ENCODE results near the gene SLC25A42. TPM values are rescaled to one million over a fixed set of nuclear protein-coding genes. Genes with fewer than 3 reads are reported as not detected.
"Not testable (repeated sequence)": the region's sequence is repeated elsewhere in the genome, so short reads cannot be mapped to it uniquely, and the experiment has no call there.

Gene SLC25A42
- polyA plus RNA-seq, 1 donor = 10.3 TPM

DNA sequence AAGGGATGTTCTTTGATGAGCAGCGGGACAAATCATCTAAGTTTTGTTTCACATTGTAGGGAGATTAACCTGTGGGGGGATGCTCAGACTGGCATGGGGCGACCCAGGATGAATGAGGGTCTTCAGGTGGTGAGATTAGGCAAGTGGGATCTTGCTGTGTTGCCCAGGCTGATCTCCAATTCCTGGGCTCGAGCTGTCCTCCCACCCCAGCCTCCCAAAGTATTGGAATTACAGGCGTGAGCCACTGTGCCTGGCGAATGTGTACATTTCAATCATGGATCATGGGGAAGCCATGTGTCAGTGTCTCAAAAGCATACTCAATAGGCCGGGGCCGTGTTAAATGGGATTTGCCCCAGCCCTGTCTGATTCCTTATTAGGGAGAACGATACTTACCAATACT, 8.1 kb downstream of the SLC25A42 start:
- no peak for DNase-seq

DNA sequence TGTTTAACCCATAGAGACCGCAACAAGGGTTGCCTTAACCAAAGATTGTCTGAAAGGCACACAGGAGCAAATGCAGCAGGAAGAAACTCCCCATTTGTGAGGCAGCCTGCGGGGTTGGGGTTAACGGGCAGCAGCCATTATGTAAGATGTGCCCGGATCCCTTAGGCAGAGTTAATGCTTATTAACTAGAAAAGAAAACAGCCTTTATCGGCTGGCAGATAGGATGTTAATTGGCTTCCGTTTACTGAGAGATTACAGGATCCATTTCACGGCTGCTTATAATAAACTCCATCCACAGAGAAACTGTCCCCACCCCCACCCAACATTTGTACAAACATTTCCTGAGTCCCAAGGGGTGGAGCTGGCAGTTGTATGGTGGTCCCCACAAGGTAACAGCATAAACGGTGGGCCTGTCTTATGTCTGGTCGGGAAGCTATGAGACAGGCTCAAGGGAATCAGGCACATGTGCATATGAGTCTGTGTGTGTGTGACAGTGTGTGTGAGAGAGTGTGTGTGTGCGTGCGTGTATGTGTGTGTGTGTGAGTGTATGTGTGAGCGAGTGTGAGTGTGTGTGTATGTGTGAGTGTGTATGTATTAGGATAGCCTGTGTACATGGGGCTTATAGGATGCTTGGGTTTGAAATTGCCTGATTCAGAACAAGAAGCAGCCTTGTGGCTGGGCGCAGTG, 10.5 kb downstream of the SLC25A42 start:
- no peak for DNase-seq

- DNase-seq = no peak
Observed at GRCh38 chr19:19075126-19075525, 11.3 kb downstream of the SLC25A42 start.

GRCh38 chr19:19076476-19076875, 12.7 kb downstream of the SLC25A42 start:
- no peak for DNase-seq

DNA sequence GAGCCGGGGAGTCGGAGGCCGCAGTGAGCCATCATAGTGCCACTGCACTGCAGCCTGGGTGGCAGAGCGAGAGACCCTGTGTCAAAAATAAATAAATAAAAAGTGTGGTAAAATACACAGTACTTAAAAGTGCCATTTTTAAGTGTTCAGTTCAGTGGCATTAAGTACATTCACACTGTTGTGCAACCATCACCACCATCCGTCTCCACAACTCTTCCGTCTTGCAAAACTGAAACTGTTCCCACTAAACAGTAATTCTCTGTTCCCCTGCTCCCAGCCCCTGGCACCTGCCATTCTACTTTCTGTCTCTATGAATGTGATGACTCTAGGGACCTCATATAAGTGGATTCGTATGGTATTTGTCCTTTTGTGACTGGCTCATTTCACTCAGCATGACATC, 13.3 kb downstream of the SLC25A42 start:
- no peak for DNase-seq

- no peak for DNase-seq
Observed at GRCh38 chr19:19078801-19079200, 15.0 kb downstream of the SLC25A42 start.

- DNase-seq = no peak
Observed at GRCh38 chr19:19079571-19079970, 15.8 kb downstream of the SLC25A42 start.

- DNase-seq = no peak
Observed at GRCh38 chr19:19081642-19082151, 17.9 kb downstream of the SLC25A42 start.

GRCh38 chr19:19083413-19084178, 19.8 kb downstream of the SLC25A42 start:
- DNase-seq = no peak

DNA sequence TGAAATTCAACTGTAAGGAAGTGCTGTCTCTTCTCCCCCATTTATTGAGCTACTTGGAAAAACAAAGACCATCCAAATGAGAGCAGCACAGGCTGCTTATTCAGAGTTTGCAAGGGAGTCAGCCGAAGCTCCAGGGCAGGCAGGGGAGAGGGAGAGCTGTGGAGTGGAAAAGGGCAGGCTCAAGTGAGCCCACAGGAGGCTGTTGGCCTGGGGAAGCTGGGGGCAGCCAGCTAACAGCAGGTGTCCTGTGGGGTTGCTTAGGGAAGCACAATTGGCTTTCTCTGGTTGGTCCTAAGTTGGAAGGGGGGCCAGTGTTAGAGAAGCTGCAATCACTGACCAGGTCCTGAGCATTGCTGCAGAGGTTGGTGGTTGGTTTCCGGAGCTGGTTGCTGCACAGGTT, 23.9 kb downstream of the SLC25A42 start:
- no peak for DNase-seq

GRCh38 chr19:19094513-19094912, 30.7 kb downstream of the SLC25A42 start:
- no peak for DNase-seq

GRCh38 chr19:19095691-19096090, 31.9 kb downstream of the SLC25A42 start:
- no peak for DNase-seq

DNA sequence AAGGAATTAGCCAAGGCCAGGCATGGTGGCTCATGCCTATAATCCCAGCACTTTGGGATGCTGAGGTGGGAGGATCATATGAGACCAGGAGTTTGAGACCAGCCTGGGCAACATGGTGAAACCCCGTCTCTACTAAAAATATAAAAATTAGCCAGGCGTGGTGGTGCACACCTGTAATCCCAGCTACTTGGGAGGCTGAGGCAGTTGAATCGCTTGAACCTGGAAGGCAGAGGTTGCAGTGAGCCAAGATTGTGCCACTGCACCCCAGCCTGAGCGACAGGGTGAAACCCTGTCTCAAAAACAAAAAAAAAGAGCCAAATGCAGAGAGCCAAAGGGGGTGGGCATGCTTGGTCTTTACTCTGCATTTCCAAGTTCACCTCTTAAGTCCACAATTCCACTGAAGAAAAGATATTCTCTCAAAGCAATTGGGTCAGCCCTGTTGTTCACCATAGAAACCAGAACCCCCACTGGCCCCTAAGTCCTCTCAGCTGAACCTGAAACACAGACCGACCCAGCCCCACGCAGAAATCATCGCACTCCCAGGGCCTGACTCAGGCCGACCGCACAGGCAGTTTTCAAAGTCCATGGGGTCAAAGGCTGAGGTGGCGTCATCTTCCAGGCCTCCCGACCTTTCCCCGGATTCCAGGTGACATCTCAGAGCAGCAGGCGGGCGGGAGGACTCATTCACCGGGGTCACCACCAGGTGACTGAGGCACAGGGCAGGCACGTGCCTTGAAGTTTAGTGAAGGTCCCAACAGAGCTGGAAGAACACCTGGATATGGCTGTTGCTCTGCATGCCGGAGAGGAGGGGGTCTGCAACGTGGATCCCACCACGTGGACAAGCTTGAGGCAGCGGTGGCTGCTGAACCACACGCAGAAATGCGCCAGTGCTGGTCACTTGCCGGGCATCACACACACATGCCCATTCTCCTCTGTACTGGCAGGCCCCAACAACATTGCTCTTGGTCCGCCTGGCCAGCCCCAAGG, 33.1 kb downstream of the SLC25A42 start:
- DNase-seq = no peak

GRCh38 chr19:19098084-19098702, 34.4 kb downstream of the SLC25A42 start:
- DNase-seq = no peak

- DNase-seq = no peak
Observed at GRCh38 chr19:19098703-19099632, 35.2 kb downstream of the SLC25A42 start.

- DNase-seq = no peak
Observed at GRCh38 chr19:19101540-19101939, 37.7 kb downstream of the SLC25A42 start.

- DNase-seq = not testable (repeated sequence)
Observed at GRCh38 chr19:19102566-19102965, 38.8 kb downstream of the SLC25A42 start.

DNA sequence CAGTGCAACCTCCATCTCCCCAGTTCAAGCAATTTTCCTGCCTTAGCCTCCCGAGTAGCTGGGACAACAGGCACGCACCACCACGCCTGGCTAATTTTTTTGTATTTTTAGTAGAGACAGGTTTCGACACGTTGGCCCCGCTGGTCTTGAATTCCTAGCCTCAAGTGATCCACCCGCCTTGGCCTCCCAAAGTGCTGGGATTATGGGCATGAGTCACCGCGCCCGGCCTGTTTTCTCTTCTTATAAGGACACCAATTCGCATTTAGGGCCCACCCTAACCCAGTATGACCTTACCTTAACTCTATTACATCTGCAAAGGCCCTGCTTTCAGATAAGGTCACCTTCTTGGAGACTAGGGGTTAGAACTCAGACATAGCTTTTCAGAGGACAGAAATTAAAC, 39.4 kb downstream of the SLC25A42 start:
- DNase-seq = no peak

DNA sequence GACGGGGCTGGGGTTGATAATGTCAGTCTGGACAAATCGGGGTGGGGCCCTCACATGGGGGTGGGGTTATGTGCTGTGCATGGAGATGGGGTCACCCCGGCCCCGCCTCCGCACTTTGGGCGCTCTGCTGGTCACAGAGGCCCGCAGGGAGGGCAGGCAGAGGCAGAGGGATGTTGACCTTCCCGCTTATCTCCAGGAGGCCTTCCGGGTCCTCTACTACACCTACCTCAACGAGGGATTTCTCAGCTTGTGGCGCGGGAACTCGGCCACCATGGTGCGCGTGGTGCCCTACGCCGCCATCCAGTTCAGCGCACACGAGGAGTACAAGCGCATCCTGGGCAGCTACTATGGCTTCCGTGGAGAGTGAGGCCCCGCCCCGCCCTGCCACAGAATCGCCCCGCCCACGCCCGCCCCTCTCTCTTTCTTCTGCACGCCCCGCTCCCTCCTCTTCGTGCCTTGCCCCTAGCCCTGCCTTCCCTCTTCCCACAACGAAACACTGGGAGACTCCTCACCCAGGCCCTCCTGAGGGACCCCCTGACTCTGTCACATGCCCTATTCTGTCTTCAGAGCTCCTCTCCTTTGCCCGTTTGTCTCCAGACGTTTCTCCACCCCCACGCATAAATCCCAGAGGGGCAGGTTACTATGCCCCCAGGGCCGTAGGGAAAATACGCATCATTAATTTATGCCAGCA, 41.7 kb downstream of the SLC25A42 start:
- DNase-seq = peak; percentile 56

DNA sequence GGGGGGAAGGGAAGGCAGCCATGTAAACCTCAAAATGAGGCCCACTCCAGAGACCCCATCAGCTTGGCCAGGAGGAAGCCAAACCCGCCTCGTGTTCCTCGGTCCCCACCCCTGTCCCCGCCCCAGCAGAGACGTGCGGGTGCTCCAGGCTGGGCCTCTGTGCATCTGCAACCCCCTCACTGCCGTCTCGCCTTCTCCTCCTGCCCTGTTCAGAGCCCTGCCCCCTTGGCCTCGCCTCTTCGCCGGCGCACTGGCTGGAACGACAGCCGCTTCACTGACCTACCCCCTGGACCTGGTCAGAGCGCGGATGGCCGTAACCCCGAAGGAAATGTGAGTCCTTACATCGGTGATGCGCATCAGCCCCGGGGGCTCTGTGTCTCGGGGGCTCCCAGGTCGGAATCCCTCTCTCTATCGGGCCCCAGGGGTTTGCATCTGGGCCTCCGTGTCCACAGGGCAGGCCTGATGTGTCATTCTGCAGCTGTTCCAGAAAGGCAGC, 42.3 kb downstream of the SLC25A42 start:
- no peak for DNase-seq

Data from hindlimb muscle (tissue), 1 donor.